H9 (cell line): ENCODE measurements around the gene DCST2. TPM values are rescaled to one million over a fixed set of nuclear protein-coding genes. Genes with fewer than 3 reads are reported as not detected.

ENCODE experiments used
- DNase-seq: peaks from one replicate; pipeline ENCODE4 v3.0.0-alpha.2; 2017
- H2AFZ ChIP-seq: one replicate; pipeline ENCODE4 v1.6.1; 2013; ENCODE audit warnings: mild to moderate bottlenecking, low read length, control low read depth, moderate library complexity
- H2AK5ac ChIP-seq: 2 replicates; pipeline ENCODE4 v1.6.1; 2013; ENCODE audit warnings: low read length, control low read depth, mixed read lengths; ENCODE audit not compliant: insufficient read length
- H2BK120ac ChIP-seq: one replicate; pipeline ENCODE4 v1.6.1; 2013; ENCODE audit warnings: low read depth, mild to moderate bottlenecking, low read length, control low read depth, inconsistent platforms; ENCODE audit not compliant: poor library complexity, severe bottlenecking
- H2BK12ac ChIP-seq: 2 replicates; pipeline ENCODE4 v1.6.1; 2013; ENCODE audit warnings: low read length, control low read depth, mixed read lengths, low read depth; ENCODE audit not compliant: insufficient read length
- H2BK15ac ChIP-seq: 2 replicates; pipeline ENCODE4 v1.6.1; 2013; ENCODE audit warnings: low read depth, low read length, control low read depth
- H2BK20ac ChIP-seq: one replicate; pipeline ENCODE4 v1.6.1; 2013; ENCODE audit warnings: low read depth, mild to moderate bottlenecking, low read length, control low read depth, inconsistent platforms; ENCODE audit not compliant: poor library complexity, severe bottlenecking
- H2BK5ac ChIP-seq: 2 replicates; pipeline ENCODE4 v1.6.1; 2013; ENCODE audit warnings: low read length, control low read depth, mixed read lengths; ENCODE audit not compliant: insufficient read length
- H3K14ac ChIP-seq: 2 replicates; pipeline ENCODE4 v1.6.1; 2013; ENCODE audit warnings: low read length, control low read depth; ENCODE audit not compliant: insufficient read depth
- H3K18ac ChIP-seq: 2 replicates; pipeline ENCODE4 v1.6.1; 2013; ENCODE audit warnings: low read depth, mild to moderate bottlenecking, mixed read lengths, low read length, control low read depth; ENCODE audit not compliant: insufficient read length
- H3K23ac ChIP-seq: 2 replicates; pipeline ENCODE4 v1.6.1; 2013; ENCODE audit warnings: low read length, control low read depth, mixed read lengths, low read depth; ENCODE audit not compliant: insufficient read length
- H3K23me2 ChIP-seq: 2 replicates; pipeline ENCODE4 v1.6.1; 2013; ENCODE audit warnings: low read depth, mild to moderate bottlenecking, mixed read lengths, low read length, control low read depth; ENCODE audit not compliant: insufficient read length, poor library complexity, severe bottlenecking
- H3K27ac ChIP-seq: 2 replicates; pipeline ENCODE4 v1.5.1; 2013; ENCODE audit warnings: low read length, control low read depth, mixed read lengths, low read depth; ENCODE audit not compliant: insufficient read length
- H3K27me3 ChIP-seq: 2 replicates; pipeline ENCODE4 v1.6.1; 2013; ENCODE audit warnings: low read length, control low read depth, inconsistent platforms; ENCODE audit not compliant: insufficient read depth
- H3K4ac ChIP-seq: 2 replicates; pipeline ENCODE4 v1.6.1; 2013; ENCODE audit warnings: low read depth, mild to moderate bottlenecking, control low read depth, inconsistent platforms, low read length, moderate library complexity
- H3K4me1 ChIP-seq: 2 replicates; pipeline ENCODE4 v1.6.1; 2013; ENCODE audit warnings: low read length, control low read depth, inconsistent platforms; ENCODE audit not compliant: insufficient read depth
- H3K4me2 ChIP-seq: 2 replicates; pipeline ENCODE4 v1.6.1; 2013; ENCODE audit warnings: low read length, control low read depth, mixed read lengths; ENCODE audit not compliant: insufficient read length, insufficient read depth
- H3K56ac ChIP-seq: 2 replicates; pipeline ENCODE4 v1.6.1; 2013; ENCODE audit warnings: low read depth, mild to moderate bottlenecking, mixed read lengths, low read length, control low read depth; ENCODE audit not compliant: insufficient read length
- H3K79me1 ChIP-seq: 2 replicates; pipeline ENCODE4 v1.6.1; 2013; ENCODE audit warnings: low read depth, mild to moderate bottlenecking, moderate library complexity, low read length, control low read depth, inconsistent platforms; ENCODE audit not compliant: insufficient read depth, poor library complexity, severe bottlenecking
- H3K79me2 ChIP-seq: 2 replicates; pipeline ENCODE4 v1.6.1; 2013; ENCODE audit warnings: low read length, control low read depth, inconsistent platforms; ENCODE audit not compliant: insufficient read depth
- H3K9ac ChIP-seq: 2 replicates; pipeline ENCODE4 v1.6.1; 2013; ENCODE audit warnings: low read length, control low read depth, mixed read lengths; ENCODE audit not compliant: insufficient read length; ENCODE audit errors: extremely low read depth
- H3K9me3 ChIP-seq: one replicate; pipeline ENCODE4 v1.6.1; 2013; ENCODE audit warnings: low read depth, low read length, inconsistent platforms; ENCODE audit not compliant: control insufficient read depth
- H3T11ph ChIP-seq: one replicate; pipeline ENCODE4 v1.6.1; 2013; ENCODE audit warnings: mild to moderate bottlenecking, low read length, control low read depth, inconsistent platforms
- H4K20me1 ChIP-seq: one replicate; pipeline ENCODE4 v1.6.1; 2013; ENCODE audit not compliant: control insufficient read depth, insufficient read length, insufficient read depth
- H4K5ac ChIP-seq: 2 replicates; pipeline ENCODE4 v1.6.1; 2013; ENCODE audit warnings: low read depth, mild to moderate bottlenecking, mixed read lengths, low read length, control low read depth; ENCODE audit not compliant: insufficient read length
- H4K8ac ChIP-seq: replicated peaks from 2 replicates; pipeline ENCODE4 v1.6.1; 2013; ENCODE audit warnings: low read length, control low read depth, mixed read lengths, low read depth; ENCODE audit not compliant: insufficient read length
- H4K91ac ChIP-seq: 2 replicates; pipeline ENCODE4 v1.6.1; 2013; ENCODE audit warnings: low read depth, mild to moderate bottlenecking, moderate library complexity, mixed read lengths, low read length, control low read depth; ENCODE audit not compliant: insufficient read length
- H3K27ac Mint-ChIP-seq, 3 experiments: 2 replicates in 2 of 3; 3 replicates in 1 of 3; pipeline ENCODE4 v1.8.0; 2020 to 2021; ENCODE audit warnings: mixed read lengths in 3 of 3, mild to moderate bottlenecking in 1 of 3, moderate library complexity in 1 of 3
- H3K27me3 Mint-ChIP-seq: 2 replicates; pipeline ENCODE4 v1.8.0; 2021; ENCODE audit warnings: low read depth, mild to moderate bottlenecking, moderate library complexity, mixed read lengths
- H3K36me3 Mint-ChIP-seq, 3 experiments: 2 replicates in 2 of 3; 3 replicates in 1 of 3; pipeline ENCODE4 v1.8.0; 2020 to 2021; ENCODE audit warnings: low read depth in 3 of 3, mixed read lengths in 3 of 3; ENCODE audit not compliant: insufficient read depth in 1 of 3
- H3K4me1 Mint-ChIP-seq, 2 experiments: 2 replicates each; pipeline ENCODE4 v1.8.0; 2020; ENCODE audit warnings: mixed read lengths in 2 of 2
- H3K4me3 Mint-ChIP-seq, 2 experiments: 2 replicates in 1 of 2; 3 replicates in 1 of 2; pipeline ENCODE4 v1.8.0; 2020 to 2021; ENCODE audit warnings: mild to moderate bottlenecking in 2 of 2, mixed read lengths in 2 of 2, moderate library complexity in 1 of 2
- H3K9me3 Mint-ChIP-seq, 2 experiments: 2 replicates in 1 of 2; 3 replicates in 1 of 2; pipeline ENCODE4 v1.8.0; 2020; ENCODE audit warnings: mild to moderate bottlenecking in 2 of 2, mixed read lengths in 2 of 2, moderate library complexity in 1 of 2
- CTCF ChIP-seq: fragments of 200-600 bp; sonication (generic); conservative IDR thresholded peaks from 3 replicates; pipeline ENCODE4 v1.8.0; 2021; ENCODE audit warnings: antibody characterized with exemption, mild to moderate bottlenecking
- WGBS: extraction: QIAGEN DNeasy Blood & Tissue Kit; methylation state at CpG from one replicate; pipeline ENCODE4 v1.1.7; 2013; ENCODE audit warnings: missing lambda C conversion rate, low lambda C conversion rate, mixed read lengths; ENCODE audit not compliant: insufficient read length; ENCODE audit errors: extremely low coverage; 5-methylcytosine and 5-hydroxymethylcytosine counted together
- total RNA-seq: library from RNA; stranded (reverse); gene quantifications from 2 replicates; pipeline ENCODE4 v1.2.1, GENCODE V29; 2021

DCST2 gene
- total RNA-seq, 1 experiment from 2014 or later = 0.35 TPM

DNA sequence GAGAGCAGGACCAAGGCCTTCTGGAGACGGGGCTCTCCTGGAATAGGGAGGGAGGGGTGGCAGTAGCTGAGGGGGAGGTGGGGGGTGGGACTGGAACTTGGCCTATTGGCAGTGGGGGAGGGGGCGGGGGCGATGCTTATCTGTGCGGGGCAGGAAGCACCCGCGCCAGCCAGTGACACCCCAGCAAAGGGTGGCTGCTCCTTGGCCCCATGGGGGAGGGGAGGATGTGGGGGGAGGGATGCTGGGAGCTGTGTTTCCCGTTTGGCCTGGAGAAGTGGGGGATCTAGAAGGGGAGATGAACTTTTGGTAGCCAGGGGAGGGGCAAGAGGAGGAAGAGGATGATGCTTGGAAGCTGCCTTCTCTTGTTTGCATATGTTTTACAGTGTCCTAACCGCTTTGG is 19.9 kb downstream of the DCST2 start:
- H3K4me1 Mint-ChIP-seq = peaks cover 36 to 65% of the 10 kb centered on the region in 2 experiments
- no peak for DNase-seq
- Histone ChIP-seq H3K23me2 (no peaks in the 10 kb centered on the region), H2BK120ac (no peak overlapping the region), H2BK20ac (no peak overlapping the region), H3K79me2 (no peaks in the 10 kb centered on the region; the same call in 1 of the 2 replicates), H4K91ac (no peak overlapping the region), H3K18ac (no peak overlapping the region), H3K27me3 (no peaks in the 10 kb centered on the region), H3T11ph (no peak overlapping the region), H2BK15ac (no peak overlapping the region), H2BK12ac (no peak overlapping the region), H3K27ac (no peak overlapping the region), H3K79me1 (no peaks in the 10 kb centered on the region), H3K23ac (no peak overlapping the region), H2BK5ac (no peak overlapping the region), H3K4me1 (peaks cover 3% of the 10 kb centered on the region; the same call in 1 of the 2 replicates), H3K9ac (no peak overlapping the region), H2AK5ac (no peak overlapping the region), H3K14ac (no peak overlapping the region), H3K9me3 (no peaks in the 10 kb centered on the region), H3K4me2 (no peak overlapping the region), H3K4ac (no peak overlapping the region), H2AFZ (no peak overlapping the region), H3K56ac (no peak overlapping the region), H4K5ac (no peak overlapping the region), H4K8ac (no peak overlapping the region), H4K20me1 (no peaks in the 10 kb centered on the region)
- no CpG with 5 or more reads among the region's 8 CpGs for WGBS
- TF ChIP-seq CTCF = no peak
- no peak overlapping the region for H3K27ac Mint-ChIP-seq
- H3K36me3 Mint-ChIP-seq = peaks cover 8 to 33% (median 18%) of the 10 kb centered on the region in 3 experiments; a peak in 6 of 7 replicates
- no peaks in the 10 kb centered on the region; a peak in 1 of 5 replicates for H3K9me3 Mint-ChIP-seq
- no peaks in the 10 kb centered on the region for H3K27me3 Mint-ChIP-seq
- no peak overlapping the region for H3K4me3 Mint-ChIP-seq
